ENCODE results near the gene SLC66A2.

The SLC66A2 gene

DNA sequence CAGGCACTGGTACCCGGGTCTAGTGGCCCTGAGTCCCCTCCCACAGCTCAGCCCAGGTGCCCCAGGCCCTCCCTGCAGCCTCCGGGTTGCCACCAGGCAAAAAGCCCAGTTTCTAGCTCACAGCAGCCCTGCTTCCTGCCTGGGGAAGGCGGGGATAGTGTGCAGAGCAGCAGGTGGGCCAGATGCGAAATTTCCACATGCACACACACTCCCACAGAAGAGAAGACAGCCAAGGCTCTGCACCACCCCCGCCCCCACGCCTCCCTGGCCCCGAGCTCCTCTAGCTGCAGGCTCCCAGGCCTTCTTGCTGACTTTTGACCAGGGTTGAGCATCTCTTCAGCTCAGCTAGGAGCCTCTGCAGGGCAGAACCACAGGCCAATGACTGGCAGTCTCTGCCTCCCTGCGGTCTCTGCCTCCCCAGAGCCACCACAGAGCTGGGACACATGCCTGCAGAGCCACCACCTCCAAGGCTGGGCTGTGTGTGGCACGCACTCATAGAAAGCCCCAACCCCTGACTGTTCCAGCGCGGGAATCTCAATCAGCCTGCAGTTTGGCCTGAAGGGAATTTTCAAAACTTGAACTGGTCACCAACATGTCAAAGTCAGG, 7.2 kb downstream of the SLC66A2 start:
- no peak for DNase-seq (ENCODE audit: low read depth)
- H3K4me3 ChIP-seq (ENCODE audit: low read depth, low read length) = no peak overlapping the region
- TF ChIP-seq, protein P1, sequence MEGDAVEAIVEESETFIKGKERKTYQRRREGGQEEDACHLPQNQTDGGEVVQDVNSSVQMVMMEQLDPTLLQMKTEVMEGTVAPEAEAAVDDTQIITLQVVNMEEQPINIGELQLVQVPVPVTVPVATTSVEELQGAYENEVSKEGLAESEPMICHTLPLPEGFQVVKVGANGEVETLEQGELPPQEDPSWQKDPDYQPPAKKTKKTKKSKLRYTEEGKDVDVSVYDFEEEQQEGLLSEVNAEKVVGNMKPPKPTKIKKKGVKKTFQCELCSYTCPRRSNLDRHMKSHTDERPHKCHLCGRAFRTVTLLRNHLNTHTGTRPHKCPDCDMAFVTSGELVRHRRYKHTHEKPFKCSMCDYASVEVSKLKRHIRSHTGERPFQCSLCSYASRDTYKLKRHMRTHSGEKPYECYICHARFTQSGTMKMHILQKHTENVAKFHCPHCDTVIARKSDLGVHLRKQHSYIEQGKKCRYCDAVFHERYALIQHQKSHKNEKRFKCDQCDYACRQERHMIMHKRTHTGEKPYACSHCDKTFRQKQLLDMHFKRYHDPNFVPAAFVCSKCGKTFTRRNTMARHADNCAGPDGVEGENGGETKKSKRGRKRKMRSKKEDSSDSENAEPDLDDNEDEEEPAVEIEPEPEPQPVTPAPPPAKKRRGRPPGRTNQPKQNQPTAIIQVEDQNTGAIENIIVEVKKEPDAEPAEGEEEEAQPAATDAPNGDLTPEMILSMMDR (IDR thresholded peaks at IDR 0.05; ENCODE audit: control insufficient read depth, extremely low read depth, insufficient read depth) = no peak

DNA sequence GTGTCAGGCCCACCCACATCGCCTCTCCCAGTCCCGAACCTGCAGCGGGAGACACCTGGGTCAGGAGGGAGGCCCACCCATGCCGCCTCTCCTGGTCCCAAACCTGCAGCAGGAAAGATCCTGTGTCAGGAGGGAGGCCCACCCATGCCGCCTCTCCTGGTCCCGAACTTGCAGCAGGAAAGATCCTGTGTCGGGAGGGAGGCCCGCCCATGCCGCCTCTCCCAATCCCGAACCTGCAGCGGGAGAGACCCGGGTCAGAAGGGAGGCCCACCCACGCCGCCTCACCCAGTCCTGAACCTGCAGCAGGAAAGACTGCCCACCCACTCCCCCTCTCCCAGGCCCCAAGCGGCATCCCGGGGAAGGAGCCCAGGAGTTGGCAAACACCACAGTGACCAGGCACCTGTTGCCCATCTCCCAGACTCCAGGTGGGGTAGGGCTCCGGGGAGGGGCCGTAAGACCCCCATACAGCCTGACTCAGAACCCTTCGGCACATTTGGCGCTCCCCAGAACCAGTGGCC, 7.8 kb downstream of the SLC66A2 start:
- TF ChIP-seq, protein P1 (IDR thresholded peaks at IDR 0.05; ENCODE audit: control insufficient read depth, extremely low read depth, insufficient read depth) = no peak
- no peak overlapping the region for H3K4me3 ChIP-seq (ENCODE audit: low read depth, low read length)
- DNase-seq (ENCODE audit: low read depth) = no peak

DNA sequence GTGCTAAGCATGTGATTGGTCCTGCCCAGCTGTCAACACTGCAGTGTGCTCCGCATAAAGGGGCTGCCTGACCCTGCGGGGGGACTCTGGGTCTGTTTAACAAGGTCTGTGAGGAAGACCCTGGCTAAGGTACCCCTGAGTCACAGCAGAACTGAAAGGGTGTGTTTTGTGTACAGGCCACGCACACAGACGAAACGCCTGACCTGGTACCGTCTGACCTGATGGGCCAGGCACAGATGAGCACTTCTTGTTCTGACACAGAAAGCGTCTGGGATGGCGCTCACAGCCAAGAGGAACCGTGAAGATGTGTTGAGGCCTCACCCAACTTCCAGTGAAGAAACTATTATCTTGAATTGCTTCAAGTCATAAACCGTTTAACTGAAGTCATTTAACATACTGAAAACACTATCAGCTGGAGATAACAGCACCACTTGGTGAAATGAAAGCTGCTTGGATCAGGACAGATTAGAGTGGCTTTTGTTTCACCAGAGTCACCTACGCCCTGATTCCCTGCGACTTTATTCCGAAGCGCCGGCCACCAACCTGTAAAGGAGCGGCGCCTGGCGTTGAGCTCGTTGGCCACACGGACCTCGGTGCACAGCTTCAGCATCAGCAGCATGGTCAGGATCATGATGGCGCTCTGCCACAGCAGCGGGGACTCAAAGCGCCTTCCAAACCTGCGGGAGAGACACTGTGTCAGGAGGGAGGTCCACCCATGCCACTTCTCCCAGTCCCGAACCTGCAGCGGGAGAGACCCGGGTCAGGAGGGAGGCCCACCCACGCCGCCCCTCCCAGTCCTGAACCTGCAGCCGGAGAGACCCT, 8.5 kb downstream of the SLC66A2 start:
- H3K4me3 ChIP-seq (ENCODE audit: low read depth, low read length) = no peak overlapping the region
- TF ChIP-seq, protein P1 (IDR thresholded peaks at IDR 0.05; ENCODE audit: control insufficient read depth, extremely low read depth, insufficient read depth) = no peak
- no peak for DNase-seq (ENCODE audit: low read depth)

DNA sequence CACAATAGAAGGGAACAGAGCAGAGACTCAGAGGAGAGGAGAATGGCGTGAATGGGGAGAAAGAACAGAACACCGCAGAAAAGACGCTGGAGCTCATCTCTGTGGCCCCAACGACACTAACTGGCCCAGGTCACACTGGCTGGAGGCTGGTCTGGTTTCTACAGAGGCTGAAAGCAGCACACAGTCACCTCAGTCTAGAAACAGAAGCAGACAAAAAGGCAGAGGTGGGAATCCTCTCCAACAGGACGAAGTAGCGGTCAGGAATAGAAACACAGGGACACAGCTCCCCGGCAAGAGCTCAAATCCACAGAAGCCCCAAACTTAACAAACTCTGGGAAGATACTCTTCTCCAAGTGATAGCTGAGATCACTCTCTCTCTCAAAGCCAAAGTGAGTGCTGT, 9.2 kb downstream of the SLC66A2 start:
- H3K4me3 ChIP-seq (ENCODE audit: low read depth, low read length) = no peak overlapping the region
- TF ChIP-seq, protein P1 (IDR thresholded peaks at IDR 0.05; ENCODE audit: control insufficient read depth, extremely low read depth, insufficient read depth) = no peak
- no peak for DNase-seq (ENCODE audit: low read depth)

DNA sequence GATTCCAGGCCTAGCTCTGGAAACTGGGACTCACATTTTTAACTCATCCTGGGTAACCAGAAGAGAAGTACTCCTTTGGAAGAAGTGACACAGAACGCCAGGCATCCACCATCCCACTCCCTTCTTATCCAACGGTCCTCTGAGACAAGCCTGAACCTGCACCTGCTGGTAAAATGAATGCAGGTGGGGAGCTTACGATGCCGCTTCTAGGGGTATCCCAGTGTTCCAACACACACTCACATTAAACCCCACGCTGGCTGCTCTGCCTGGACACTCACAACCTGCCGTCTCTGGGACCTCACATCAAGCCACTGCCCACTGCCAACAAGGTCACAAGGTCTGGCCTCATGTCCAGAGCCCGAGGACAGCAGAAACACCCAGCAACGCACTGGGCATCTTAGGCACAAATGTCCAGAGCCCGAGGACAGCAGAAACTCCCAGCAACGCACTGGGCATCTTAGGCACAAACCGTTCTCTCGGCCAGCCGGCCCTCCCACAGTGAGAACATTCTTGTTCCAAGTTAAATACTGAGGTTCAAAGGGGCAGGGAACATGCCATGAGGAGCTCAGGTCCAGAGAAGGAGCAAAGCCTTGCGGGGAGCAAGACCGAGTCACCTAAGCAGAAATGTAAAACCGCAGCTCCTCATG, 9.9 kb downstream of the SLC66A2 start:
- DNase-seq (ENCODE audit: low read depth) = no peak
- TF ChIP-seq, protein P1 (IDR thresholded peaks at IDR 0.05; ENCODE audit: control insufficient read depth, extremely low read depth, insufficient read depth) = no peak
- no peak overlapping the region for H3K4me3 ChIP-seq (ENCODE audit: low read depth, low read length)

DNA sequence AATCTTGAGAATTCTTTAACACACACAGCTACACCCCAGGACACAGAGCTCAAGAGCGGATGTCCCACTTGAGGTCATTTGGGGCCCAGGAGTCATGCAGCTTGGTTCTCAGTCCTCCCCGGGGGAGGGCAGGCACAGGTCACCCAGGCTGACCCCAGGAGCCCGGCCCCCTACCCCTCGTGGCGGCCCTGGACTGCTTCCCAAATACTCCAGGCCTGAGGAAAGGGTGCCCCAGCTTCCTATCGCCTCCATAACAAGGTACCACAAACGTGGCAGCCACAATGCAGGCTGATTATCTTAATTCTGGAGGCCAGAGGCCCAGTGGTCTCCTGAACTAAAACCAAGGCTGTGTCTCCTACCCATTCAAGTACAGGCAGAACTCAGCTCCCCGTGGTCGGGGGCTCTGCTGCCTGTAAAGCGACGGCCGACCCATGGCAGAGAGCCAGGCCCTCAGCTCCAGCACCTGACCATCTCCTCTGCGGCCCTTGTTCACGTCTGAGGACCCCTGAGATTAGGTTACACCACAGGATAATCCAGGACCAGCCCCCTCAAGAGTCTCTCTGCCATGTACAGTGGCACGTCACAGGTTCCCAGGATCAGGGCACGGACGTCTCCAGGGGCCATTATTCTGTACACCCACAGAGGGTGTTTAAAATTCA, 10.5 kb downstream of the SLC66A2 start:
- DNase-seq (ENCODE audit: low read depth) = no peak
- TF ChIP-seq, protein P1 (IDR thresholded peaks at IDR 0.05; ENCODE audit: control insufficient read depth, extremely low read depth, insufficient read depth) = no peak
- H3K4me3 ChIP-seq (ENCODE audit: low read depth, low read length) = no peak overlapping the region
